AG09309 (cell line): Measurements from ENCODE around the gene TOMM22.

ENCODE experiments used
- DNase-seq: peaks from one replicate; pipeline ENCODE4 v3.0.0-alpha.2; 2010; ENCODE audit warnings: low read depth
- H3K4me3 ChIP-seq: 2 replicates; pipeline ENCODE4 v1.5.1; 2011; ENCODE audit warnings: mild to moderate bottlenecking, low read depth, low read length, moderate library complexity; ENCODE audit not compliant: control insufficient read depth
- CTCF ChIP-seq: IDR thresholded peaks from 2 replicates; pipeline ENCODE4 v1.5.1; 2011; ENCODE audit warnings: mild to moderate bottlenecking, low read depth, low read length, inconsistent platforms; ENCODE audit not compliant: insufficient read depth, control insufficient read depth; ENCODE audit errors: missing control alignments

TOMM22 gene

GRCh38 chr22:38699784-38700183, 18.0 kb downstream of the TOMM22 start:
- no peak for DNase-seq
- peak; percentile 7 for TF ChIP-seq CTCF
- H3K4me3 ChIP-seq = peak overlapping the region; percentile 50

GRCh38 chr22:38700270-38700788, 18.6 kb downstream of the TOMM22 start:
- peak overlapping the region; percentile 50 for H3K4me3 ChIP-seq
- no peak for DNase-seq
- no peak for TF ChIP-seq CTCF

GRCh38 chr22:38700789-38701628, 19.3 kb downstream of the TOMM22 start, which contains the start of gene JOSD1:
TSS of gene JOSD1 (minus strand) at chr22:38700943. CDS start at chr22:38699987, 956 bp downstream.
- peak within 1 kb of the TSS; percentile 50 for H3K4me3 ChIP-seq
- peak; percentile 55 for DNase-seq
- no peak for TF ChIP-seq CTCF

- H3K4me3 ChIP-seq = peak overlapping the region; percentile 16
- no peak for DNase-seq
- no peak for TF ChIP-seq CTCF
These were observed 23.0 kb downstream of the TOMM22 start for GRCh38 chr22:38704654-38705234.

GRCh38 chr22:38705235-38706100, 23.7 kb downstream of the TOMM22 start, which contains the start of gene GTPBP1:
TSS of gene GTPBP1 (plus strand) at chr22:38705944. CDS start at chr22:38705956, 12 bp downstream.
- peak; percentile 100 for DNase-seq
- peak within 1 kb of the TSS; percentile 91 for H3K4me3 ChIP-seq
- TF ChIP-seq CTCF = no peak
